Epithelial cell of alveolus of lung (primary cell): Measurements from ENCODE around the gene TMEM200C. TPM values are rescaled to one million over a fixed set of nuclear protein-coding genes. Genes with fewer than 3 reads are reported as not detected.

ENCODE experiments used
- total RNA-seq: library from RNA; depleted of rRNA; stranded (reverse); fragments of >200 nt; gene quantifications from 2 replicates; pipeline ENCODE4 v1.2.1, GENCODE V29; 2015

TMEM200C gene
- total RNA-seq: 2.5 and 7.7 TPM in 2 replicates

GRCh38 chr18:5895299-5895875 lies at the start of gene TMEM200C:
Gene TMEM200C (minus strand): TSS chr18:5895522. CDS start chr18:5892063, 3,459 bp downstream.

